ENCODE data around the gene SLC25A12. TPM values are rescaled to one million over a fixed set of nuclear protein-coding genes. Genes with fewer than 3 reads are reported as not detected.
"Not testable (repeated sequence)": the region's sequence is repeated elsewhere in the genome, so short reads cannot be mapped to it uniquely, and the experiment has no call there.

SLC25A12 gene
- total RNA-seq, 1 donor from 2014 or later: 30.4 TPM

DNA sequence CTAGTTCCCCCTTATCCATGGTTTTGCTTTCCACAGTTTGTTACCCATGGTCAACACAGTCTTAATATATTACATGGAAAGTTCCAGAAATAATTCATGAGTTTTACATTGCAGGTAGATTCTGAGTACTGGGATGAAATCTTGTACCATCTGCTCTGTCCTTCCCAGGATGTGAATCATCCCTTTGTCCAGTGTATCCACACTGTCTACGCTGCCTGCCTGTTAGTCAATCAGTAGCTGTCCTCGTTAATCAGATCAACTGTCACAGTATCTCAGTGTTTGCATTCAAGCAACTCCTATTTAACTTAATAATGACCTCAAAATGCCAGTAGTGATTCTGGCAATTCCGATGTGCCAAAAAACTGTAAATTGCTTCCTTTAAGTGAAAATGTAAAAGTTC lies 130.4 kb downstream of the SLC25A12 start:
- peaks cover 24% of the 10 kb centered on the region for H3K4me1 Mint-ChIP-seq (ENCODE audit: low read depth, unreplicated experiment)
- H3K9me3 Mint-ChIP-seq (ENCODE audit: unreplicated experiment): peaks cover 8% of the 10 kb centered on the region
- DNase-seq: no peak
- peak overlapping the region; percentile 53 for H3K4me3 Mint-ChIP-seq (ENCODE audit: unreplicated experiment)
- peaks cover 8% of the 10 kb centered on the region for H3K36me3 Mint-ChIP-seq (ENCODE audit: unreplicated experiment)
- H3K27me3 Mint-ChIP-seq (ENCODE audit: unreplicated experiment): peaks cover 6% of the 10 kb centered on the region
- H3K27ac Mint-ChIP-seq (ENCODE audit: unreplicated experiment): peak overlapping the region; percentile 85
- TF ChIP-seq, protein P1, sequence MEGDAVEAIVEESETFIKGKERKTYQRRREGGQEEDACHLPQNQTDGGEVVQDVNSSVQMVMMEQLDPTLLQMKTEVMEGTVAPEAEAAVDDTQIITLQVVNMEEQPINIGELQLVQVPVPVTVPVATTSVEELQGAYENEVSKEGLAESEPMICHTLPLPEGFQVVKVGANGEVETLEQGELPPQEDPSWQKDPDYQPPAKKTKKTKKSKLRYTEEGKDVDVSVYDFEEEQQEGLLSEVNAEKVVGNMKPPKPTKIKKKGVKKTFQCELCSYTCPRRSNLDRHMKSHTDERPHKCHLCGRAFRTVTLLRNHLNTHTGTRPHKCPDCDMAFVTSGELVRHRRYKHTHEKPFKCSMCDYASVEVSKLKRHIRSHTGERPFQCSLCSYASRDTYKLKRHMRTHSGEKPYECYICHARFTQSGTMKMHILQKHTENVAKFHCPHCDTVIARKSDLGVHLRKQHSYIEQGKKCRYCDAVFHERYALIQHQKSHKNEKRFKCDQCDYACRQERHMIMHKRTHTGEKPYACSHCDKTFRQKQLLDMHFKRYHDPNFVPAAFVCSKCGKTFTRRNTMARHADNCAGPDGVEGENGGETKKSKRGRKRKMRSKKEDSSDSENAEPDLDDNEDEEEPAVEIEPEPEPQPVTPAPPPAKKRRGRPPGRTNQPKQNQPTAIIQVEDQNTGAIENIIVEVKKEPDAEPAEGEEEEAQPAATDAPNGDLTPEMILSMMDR (IDR thresholded peaks at IDR 0.05; ENCODE audit: partially characterized antibody, unreplicated experiment): no peak

DNA sequence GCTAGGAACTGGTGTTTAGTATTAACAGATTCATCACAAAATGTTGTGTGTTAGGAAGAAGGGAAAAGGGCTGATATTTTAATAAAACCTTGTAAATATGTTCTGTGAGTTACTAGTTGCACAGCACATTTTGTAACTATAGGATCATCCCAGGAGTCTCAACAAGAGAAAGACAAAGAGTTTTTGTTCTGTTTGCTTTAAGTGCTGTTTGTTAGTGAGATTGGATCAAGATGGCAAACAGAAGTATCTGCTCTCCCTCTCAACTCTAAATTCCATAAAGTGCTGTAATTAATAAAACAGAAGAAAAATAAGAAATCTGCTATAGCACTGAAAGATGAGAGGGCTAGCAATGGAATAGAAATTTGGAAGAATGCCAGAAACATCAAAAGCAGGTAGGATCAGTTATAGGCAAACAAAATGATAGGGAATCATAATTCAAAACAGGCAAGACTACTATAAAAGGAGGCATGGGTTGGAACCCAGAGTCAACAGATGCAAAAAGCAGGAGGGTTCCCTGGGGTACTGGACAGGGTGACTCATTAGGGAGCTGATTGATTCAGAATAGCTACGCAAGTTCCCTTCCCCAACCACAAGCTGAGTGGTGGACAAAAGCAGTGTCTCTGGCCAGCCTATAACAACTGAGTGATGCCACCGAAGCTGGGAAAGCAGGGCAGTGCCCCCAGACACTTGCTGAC lies 131.0 kb downstream of the SLC25A12 start:
- TF ChIP-seq, protein P1 (IDR thresholded peaks at IDR 0.05; ENCODE audit: partially characterized antibody, unreplicated experiment): no peak
- peaks cover 6% of the 10 kb centered on the region for H3K27me3 Mint-ChIP-seq (ENCODE audit: unreplicated experiment)
- peak overlapping the region; percentile 31 for H3K4me3 Mint-ChIP-seq (ENCODE audit: unreplicated experiment)
- peak; percentile 48 for DNase-seq
- peaks cover 10% of the 10 kb centered on the region for H3K9me3 Mint-ChIP-seq (ENCODE audit: unreplicated experiment)
- peaks cover 8% of the 10 kb centered on the region for H3K36me3 Mint-ChIP-seq (ENCODE audit: unreplicated experiment)
- peaks cover 24% of the 10 kb centered on the region for H3K4me1 Mint-ChIP-seq (ENCODE audit: low read depth, unreplicated experiment)
- peak overlapping the region; percentile 85 for H3K27ac Mint-ChIP-seq (ENCODE audit: unreplicated experiment)

DNA sequence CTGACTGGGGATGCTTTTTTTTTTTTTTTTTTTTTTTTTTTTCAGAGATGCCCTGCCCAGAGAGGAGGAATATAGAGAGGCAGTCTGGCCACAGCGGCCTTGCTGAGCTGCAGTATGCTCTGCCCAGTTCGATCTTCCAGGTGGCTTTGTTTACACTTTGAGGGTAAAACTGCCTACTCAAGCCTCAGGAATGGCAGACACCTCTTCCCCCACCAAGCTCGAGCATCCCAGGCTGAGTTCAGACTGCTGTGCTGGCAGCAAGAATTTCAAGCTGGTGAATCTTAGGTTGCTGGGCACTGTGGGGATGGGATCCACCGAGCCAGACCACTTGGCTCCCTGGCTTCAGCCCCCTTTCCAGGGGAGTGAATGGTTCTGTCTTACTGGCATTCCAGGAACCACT lies 132.9 kb downstream of the SLC25A12 start:
- H3K9me3 Mint-ChIP-seq (ENCODE audit: unreplicated experiment): peaks cover 11% of the 10 kb centered on the region
- not testable (repeated sequence) for H3K27me3 Mint-ChIP-seq (ENCODE audit: unreplicated experiment); H3K4me3 Mint-ChIP-seq (ENCODE audit: unreplicated experiment); H3K27ac Mint-ChIP-seq (ENCODE audit: unreplicated experiment); H3K36me3 Mint-ChIP-seq (ENCODE audit: unreplicated experiment); DNase-seq
- H3K4me1 Mint-ChIP-seq (ENCODE audit: low read depth, unreplicated experiment): peaks cover 24% of the 10 kb centered on the region

DNA sequence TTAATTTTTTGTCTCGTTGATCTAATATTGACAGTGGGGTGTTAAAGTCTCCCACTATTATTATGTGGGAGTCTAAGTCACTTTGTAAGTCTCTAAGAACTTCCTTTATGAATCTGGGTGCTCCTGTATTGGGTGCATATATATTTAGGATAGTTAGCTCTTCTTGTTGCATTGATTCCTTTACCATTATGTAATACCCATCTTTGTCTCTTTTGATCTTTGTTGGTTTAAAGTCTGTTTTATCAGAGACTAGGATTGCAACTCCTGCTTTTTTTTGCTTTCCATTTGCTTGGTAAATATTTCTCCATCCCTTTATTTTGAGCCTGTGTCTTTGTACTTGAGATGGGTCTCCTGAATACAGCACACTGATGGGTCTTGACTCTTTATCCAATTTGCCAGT lies 135.3 kb downstream of the SLC25A12 start:
- peaks cover 20% of the 10 kb centered on the region for H3K4me1 Mint-ChIP-seq (ENCODE audit: low read depth, unreplicated experiment)
- not testable (repeated sequence) for DNase-seq; H3K27ac Mint-ChIP-seq (ENCODE audit: unreplicated experiment); H3K36me3 Mint-ChIP-seq (ENCODE audit: unreplicated experiment); H3K4me3 Mint-ChIP-seq (ENCODE audit: unreplicated experiment); H3K27me3 Mint-ChIP-seq (ENCODE audit: unreplicated experiment); H3K9me3 Mint-ChIP-seq (ENCODE audit: unreplicated experiment)

GRCh38 chr2:171754254-171754939 lies 139.6 kb downstream of the SLC25A12 start:
- no peaks in the 10 kb centered on the region for H3K4me1 Mint-ChIP-seq (ENCODE audit: low read depth, unreplicated experiment)
- no peak overlapping the region for H3K27ac Mint-ChIP-seq (ENCODE audit: unreplicated experiment)
- no peak overlapping the region for H3K4me3 Mint-ChIP-seq (ENCODE audit: unreplicated experiment)
- no peaks in the 10 kb centered on the region for H3K36me3 Mint-ChIP-seq (ENCODE audit: unreplicated experiment)
- peaks cover 6% of the 10 kb centered on the region for H3K9me3 Mint-ChIP-seq (ENCODE audit: unreplicated experiment)
- peaks cover 3% of the 10 kb centered on the region for H3K27me3 Mint-ChIP-seq (ENCODE audit: unreplicated experiment)
- no peak for DNase-seq
- TF ChIP-seq, protein P1 (IDR thresholded peaks at IDR 0.05; ENCODE audit: partially characterized antibody, unreplicated experiment): no peak

DNA sequence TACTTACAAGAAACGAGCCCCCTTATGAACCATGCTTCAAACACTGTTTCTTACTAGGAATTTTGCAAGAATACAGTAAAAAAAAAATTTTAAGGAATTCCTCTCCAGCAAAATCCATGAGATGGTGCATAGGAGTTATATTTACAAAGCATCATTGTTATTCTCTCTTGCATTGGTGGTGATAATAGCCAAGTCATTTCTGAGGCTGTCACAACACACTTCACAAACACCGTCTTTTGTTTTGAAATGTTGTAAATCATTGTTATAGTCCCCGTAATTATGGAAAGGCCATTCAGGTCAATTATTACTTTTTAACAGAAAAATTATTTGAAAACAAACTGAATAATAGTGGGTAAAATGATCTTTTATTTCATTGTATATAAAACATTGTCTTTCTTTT lies 146.7 kb downstream of the SLC25A12 start:
- Mint-ChIP-seq H3K9me3 (ENCODE audit: unreplicated experiment) (no peaks in the 10 kb centered on the region), H3K27me3 (ENCODE audit: unreplicated experiment) (no peaks in the 10 kb centered on the region)

More for the DNA sequence above, 146.7 kb downstream of the SLC25A12 start:
- DNase-seq: no peak
- Mint-ChIP-seq H3K4me1 (ENCODE audit: low read depth, unreplicated experiment) (peaks cover 4% of the 10 kb centered on the region), H3K36me3 (ENCODE audit: unreplicated experiment) (no peaks in the 10 kb centered on the region), H3K27ac (ENCODE audit: unreplicated experiment) (no peak overlapping the region), H3K4me3 (ENCODE audit: unreplicated experiment) (no peak overlapping the region)
- TF ChIP-seq, protein P1 (IDR thresholded peaks at IDR 0.05; ENCODE audit: partially characterized antibody, unreplicated experiment): no peak

Data from glutamatergic neuron (in vitro differentiated cells).